Measurements from ENCODE around the gene DMRT3. TPM values are rescaled to one million over a fixed set of nuclear protein-coding genes. Genes with fewer than 3 reads are reported as not detected.

The DMRT3 gene
- total RNA-seq = not detected

DNA sequence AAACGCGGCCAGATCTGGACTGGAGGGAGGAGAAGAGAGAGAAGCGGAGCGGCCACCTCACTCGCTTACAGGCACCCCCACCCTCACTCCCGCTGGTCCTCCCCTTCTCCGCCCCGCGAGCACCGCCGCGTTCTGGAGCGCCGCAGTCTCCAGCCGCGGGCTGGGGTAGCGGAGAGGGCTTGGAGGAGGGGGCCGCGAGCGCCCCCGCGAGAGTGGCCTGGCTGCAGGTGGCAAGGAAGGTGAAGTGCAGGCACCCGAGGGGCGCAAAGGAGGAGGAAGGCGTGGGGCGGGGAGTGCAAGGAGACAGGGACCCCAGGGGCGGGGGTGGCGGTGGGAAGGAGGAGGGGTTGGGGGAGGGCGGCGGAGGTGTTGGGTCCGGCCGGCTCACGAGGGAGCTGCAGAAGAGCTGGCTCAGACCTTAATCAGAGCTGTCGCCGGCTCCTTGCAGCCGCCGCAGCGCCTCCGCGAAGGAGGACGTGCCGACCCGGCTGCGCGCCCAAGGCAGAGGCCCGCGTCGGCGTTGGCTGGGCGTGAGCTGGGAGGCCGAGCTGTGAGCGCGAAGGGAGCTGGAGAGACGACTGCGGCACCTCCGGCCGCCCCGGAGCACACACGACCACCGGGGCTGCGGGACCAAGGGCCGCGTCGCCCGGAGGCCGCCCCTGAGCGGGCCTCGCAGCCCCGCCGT is at the start of gene DMRT3:
TSS of gene DMRT3 (plus strand) at position 398 of the 685 bp plus-strand sequence. CDS start 347 bp downstream, outside the sequence.
- H3K4me1 ChIP-seq = peaks cover 6 to 32% (median 27%) of the 10 kb centered on the region in 4 donors
- WGBS, 2 donors (ENCODE audit: low coverage in 1 of 2) = 0 to 2% methylated on average over 5 to 50 of the region's 70 CpGs
- peak within 1 kb of the TSS in 2 of 4 donors; percentile 6 to 23 for H3K4me3 ChIP-seq
- peaks cover 100% of the 10 kb centered on the region for H3K27me3 ChIP-seq
- TF ChIP-seq EP300 (IDR thresholded peaks at IDR 0.05; ENCODE audit: low read depth) (no peak), POLR2AphosphoS5 (IDR thresholded peaks at IDR 0.05) (no peak), POLR2A (IDR thresholded peaks at IDR 0.05) (no peak)
- TF ChIP-seq, protein P1, sequence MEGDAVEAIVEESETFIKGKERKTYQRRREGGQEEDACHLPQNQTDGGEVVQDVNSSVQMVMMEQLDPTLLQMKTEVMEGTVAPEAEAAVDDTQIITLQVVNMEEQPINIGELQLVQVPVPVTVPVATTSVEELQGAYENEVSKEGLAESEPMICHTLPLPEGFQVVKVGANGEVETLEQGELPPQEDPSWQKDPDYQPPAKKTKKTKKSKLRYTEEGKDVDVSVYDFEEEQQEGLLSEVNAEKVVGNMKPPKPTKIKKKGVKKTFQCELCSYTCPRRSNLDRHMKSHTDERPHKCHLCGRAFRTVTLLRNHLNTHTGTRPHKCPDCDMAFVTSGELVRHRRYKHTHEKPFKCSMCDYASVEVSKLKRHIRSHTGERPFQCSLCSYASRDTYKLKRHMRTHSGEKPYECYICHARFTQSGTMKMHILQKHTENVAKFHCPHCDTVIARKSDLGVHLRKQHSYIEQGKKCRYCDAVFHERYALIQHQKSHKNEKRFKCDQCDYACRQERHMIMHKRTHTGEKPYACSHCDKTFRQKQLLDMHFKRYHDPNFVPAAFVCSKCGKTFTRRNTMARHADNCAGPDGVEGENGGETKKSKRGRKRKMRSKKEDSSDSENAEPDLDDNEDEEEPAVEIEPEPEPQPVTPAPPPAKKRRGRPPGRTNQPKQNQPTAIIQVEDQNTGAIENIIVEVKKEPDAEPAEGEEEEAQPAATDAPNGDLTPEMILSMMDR (IDR thresholded peaks at IDR 0.05) = no peak
- H3K27ac ChIP-seq = no peak within 1 kb of the TSS
- H3K9me3 ChIP-seq = no peaks in the 10 kb centered on the region
- in situ Hi-C loops (cut with MboI; ENCODE audit: low pct_ligation_motif_present in 1 of 4, low pct_unique_long_range_greater_than_20kb in 1 of 4, low sequenced_read_pairs in 3 of 4) (loop anchor here in 1 of 4 donors (25.0 kb wide), 1 partner anchor 364 kb away; no protein-coding TSS in a partner anchor), intact Hi-C loops (cut with DNase I; ENCODE audit: low total_unique reads) (no loop called here)
- H3K36me3 ChIP-seq = no peaks in the 10 kb centered on the region
- DNase-seq = no peak

GRCh38 chr9:926976-927375 is 49.5 kb upstream of the DMRT3 start:
- TF ChIP-seq EP300 (IDR thresholded peaks at IDR 0.05; ENCODE audit: low read depth) (no peak), POLR2A (IDR thresholded peaks at IDR 0.05) (no peak), POLR2AphosphoS5 (IDR thresholded peaks at IDR 0.05) (no peak)
- TF ChIP-seq, protein P1 (IDR thresholded peaks at IDR 0.05) = no peak
- no peaks in the 10 kb centered on the region for H3K4me1 ChIP-seq
- H3K36me3 ChIP-seq = no peaks in the 10 kb centered on the region
- no peak for DNase-seq
- peaks cover 32% of the 10 kb centered on the region for H3K27me3 ChIP-seq
- in situ Hi-C loops (cut with MboI; ENCODE audit: low pct_ligation_motif_present in 1 of 4, low pct_unique_long_range_greater_than_20kb in 1 of 4, low sequenced_read_pairs in 3 of 4) = no loop called here
- no peak overlapping the region for H3K4me3 ChIP-seq
- intact Hi-C loops (cut with DNase I; ENCODE audit: low total_unique reads) = no loop called here
- 60 to 83% methylated on average over 4 to 8 of the region's 8 CpGs for WGBS, 2 donors (ENCODE audit: low coverage in 1 of 2)
- no peak overlapping the region for H3K27ac ChIP-seq
- H3K9me3 ChIP-seq = no peaks in the 10 kb centered on the region

DNA sequence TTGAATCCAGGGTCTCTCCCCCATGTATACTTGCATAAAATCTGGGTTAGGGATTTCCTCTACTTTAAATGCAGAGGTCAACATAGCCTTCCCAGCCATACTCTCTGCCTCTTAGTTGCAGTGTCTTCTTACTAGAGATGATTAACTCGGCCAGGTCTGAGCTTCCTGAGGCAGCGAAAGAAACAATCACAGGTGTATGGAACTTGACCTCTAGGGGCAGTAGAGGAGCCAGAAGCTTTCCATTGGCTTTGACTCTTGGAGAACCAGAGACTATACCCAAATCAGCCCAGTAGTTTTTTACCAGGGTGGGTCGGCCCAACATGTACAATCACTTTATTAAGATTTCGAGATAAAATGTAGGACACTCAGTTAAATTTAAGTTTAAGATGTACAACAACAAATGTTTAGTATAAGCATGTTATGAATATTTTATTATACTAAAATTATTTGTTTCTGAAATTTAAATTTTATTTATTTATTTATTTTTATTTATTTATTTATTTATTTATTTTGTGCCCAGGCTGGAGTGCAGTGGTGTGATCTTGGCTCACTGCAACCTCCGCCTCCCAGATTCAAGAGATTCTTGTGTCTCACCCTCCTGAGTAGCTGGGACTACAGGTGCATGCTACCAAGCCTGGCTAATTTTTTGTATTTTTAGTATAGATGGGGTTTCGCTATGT is 48.0 kb upstream of the DMRT3 start:
- intact Hi-C loops (cut with DNase I; ENCODE audit: low total_unique reads) = no loop called here
- H3K9me3 ChIP-seq = no peaks in the 10 kb centered on the region
- no peaks in the 10 kb centered on the region for H3K4me1 ChIP-seq
- H3K4me3 ChIP-seq = no peak overlapping the region
- no peak overlapping the region for H3K27ac ChIP-seq
- in situ Hi-C loops (cut with MboI; ENCODE audit: low pct_ligation_motif_present in 1 of 4, low pct_unique_long_range_greater_than_20kb in 1 of 4, low sequenced_read_pairs in 3 of 4) = no loop called here
- H3K36me3 ChIP-seq = no peaks in the 10 kb centered on the region
- peak; percentile 8 for DNase-seq
- WGBS, 2 donors (ENCODE audit: low coverage in 1 of 2) = 61 to 83% methylated on average over 3 to 6 of the region's 6 CpGs
- no peak for TF ChIP-seq EP300 (IDR thresholded peaks at IDR 0.05; ENCODE audit: low read depth)
- TF ChIP-seq, protein P1 (IDR thresholded peaks at IDR 0.05) = peak in 3 of 5 experiments; percentile 36 to 40 (median 39)
- peaks cover 42% of the 10 kb centered on the region for H3K27me3 ChIP-seq

GRCh38 chr9:929719-930118 is 46.7 kb upstream of the DMRT3 start:
- no peak for DNase-seq
- TF ChIP-seq EP300 (IDR thresholded peaks at IDR 0.05; ENCODE audit: low read depth) (no peak), POLR2AphosphoS5 (IDR thresholded peaks at IDR 0.05) (no peak), POLR2A (IDR thresholded peaks at IDR 0.05) (no peak)
- TF ChIP-seq, protein P1 (IDR thresholded peaks at IDR 0.05) = no peak
- 72 to 73% methylated on average over 3 to 4 of the region's 4 CpGs for WGBS, 2 donors (ENCODE audit: low coverage in 1 of 2)
- intact Hi-C loops (cut with DNase I; ENCODE audit: low total_unique reads) (no loop called here), in situ Hi-C loops (cut with MboI; ENCODE audit: low pct_ligation_motif_present in 1 of 4, low pct_unique_long_range_greater_than_20kb in 1 of 4, low sequenced_read_pairs in 3 of 4) (no loop called here)
- Histone ChIP-seq H3K36me3 (no peaks in the 10 kb centered on the region), H3K4me3 (no peak overlapping the region), H3K9me3 (no peaks in the 10 kb centered on the region), H3K27ac (no peak overlapping the region), H3K27me3 (peaks cover 54% of the 10 kb centered on the region), H3K4me1 (no peaks in the 10 kb centered on the region)
